ENCODE measurements around the gene RPS3A.
"Not testable (repeated sequence)": the region's sequence is repeated elsewhere in the genome, so short reads cannot be mapped to it uniquely, and the experiment has no call there.

The RPS3A gene

DNA sequence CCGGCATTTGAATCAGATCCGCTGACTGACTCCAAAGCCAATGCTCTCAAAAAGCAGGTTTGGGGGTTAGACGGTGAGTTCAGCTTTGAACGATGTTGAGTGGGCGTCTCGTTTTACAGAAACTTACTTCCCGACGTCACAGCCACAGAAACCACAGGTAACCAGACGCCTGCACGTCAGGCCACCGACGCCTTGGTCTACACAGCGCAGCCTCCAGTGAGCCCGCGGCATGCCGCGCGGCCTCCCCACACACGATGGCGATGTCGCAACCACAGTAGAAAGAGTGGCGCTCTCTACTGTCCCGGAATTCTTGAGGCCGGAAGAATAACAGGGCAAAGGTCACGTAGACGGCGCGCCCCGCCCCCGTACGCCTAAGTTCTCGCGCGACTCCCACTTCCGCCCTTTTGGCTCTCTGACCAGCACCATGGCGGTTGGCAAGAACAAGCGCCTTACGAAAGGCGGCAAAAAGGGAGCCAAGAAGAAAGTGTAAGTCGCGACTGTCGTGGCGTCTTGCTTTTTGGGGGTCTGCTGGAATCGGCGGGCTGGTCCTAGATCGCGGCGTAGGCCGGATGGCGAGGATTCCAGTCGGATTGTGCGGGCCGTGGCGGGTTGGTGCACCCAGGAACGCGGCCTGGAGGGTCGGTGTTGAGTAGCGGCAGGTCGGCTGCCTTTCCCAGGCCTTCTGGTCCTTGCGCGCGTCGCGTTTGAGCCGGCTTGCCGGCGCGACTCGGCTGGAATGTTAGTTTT, at the start of gene RPS3A:
Gene RPS3A (plus strand): TSS at position 400 of the 747 bp plus-strand sequence. CDS start 25 bp downstream, at position 425.
- peak within 1 kb of the TSS; percentile 99 for H3K4me3 Mint-ChIP-seq
- H3K9me3 Mint-ChIP-seq (ENCODE audit: low read depth), result no peaks in the 10 kb centered on the region
- H3K36me3 Mint-ChIP-seq, result peaks cover 23% of the 10 kb centered on the region
- H3K27me3 Mint-ChIP-seq, result no peaks in the 10 kb centered on the region
- H3K4me1 Mint-ChIP-seq (ENCODE audit: low read depth), result peaks cover 42% of the 10 kb centered on the region
- H3K27ac Mint-ChIP-seq, result peak within 1 kb of the TSS; percentile 99

DNA sequence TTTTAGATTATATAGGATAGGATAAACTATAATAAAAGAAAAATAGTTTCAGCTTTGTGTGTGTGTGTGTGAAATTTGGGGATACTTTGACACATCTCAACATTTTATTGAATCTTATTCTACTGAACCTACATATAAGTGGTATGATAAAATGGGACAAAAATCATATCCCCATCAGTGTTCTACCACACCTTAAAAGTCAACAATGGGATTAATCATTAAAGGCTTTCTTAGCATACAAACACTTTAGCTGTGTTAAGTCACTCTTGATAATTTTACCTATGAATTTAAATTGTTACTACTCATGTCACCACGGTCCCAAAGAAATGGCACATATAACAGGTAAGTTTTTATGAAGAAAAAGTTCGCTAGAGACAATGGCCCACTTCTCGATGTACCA, 46.6 kb upstream of the RPS3A start:
- Mint-ChIP-seq H3K9me3 (ENCODE audit: low read depth) (no peaks in the 10 kb centered on the region), H3K27ac (no peak overlapping the region), H3K4me3 (no peak overlapping the region), H3K27me3 (no peaks in the 10 kb centered on the region), H3K4me1 (ENCODE audit: low read depth) (no peaks in the 10 kb centered on the region), H3K36me3 (no peaks in the 10 kb centered on the region)

GRCh38 chr4:151055539-151055938, 43.9 kb upstream of the RPS3A start:
- no peaks in the 10 kb centered on the region for H3K36me3 Mint-ChIP-seq
- H3K27ac Mint-ChIP-seq, result no peak overlapping the region
- H3K4me1 Mint-ChIP-seq (ENCODE audit: low read depth), result no peaks in the 10 kb centered on the region
- no peaks in the 10 kb centered on the region for H3K9me3 Mint-ChIP-seq (ENCODE audit: low read depth)
- no peaks in the 10 kb centered on the region for H3K27me3 Mint-ChIP-seq
- no peak overlapping the region for H3K4me3 Mint-ChIP-seq

DNA sequence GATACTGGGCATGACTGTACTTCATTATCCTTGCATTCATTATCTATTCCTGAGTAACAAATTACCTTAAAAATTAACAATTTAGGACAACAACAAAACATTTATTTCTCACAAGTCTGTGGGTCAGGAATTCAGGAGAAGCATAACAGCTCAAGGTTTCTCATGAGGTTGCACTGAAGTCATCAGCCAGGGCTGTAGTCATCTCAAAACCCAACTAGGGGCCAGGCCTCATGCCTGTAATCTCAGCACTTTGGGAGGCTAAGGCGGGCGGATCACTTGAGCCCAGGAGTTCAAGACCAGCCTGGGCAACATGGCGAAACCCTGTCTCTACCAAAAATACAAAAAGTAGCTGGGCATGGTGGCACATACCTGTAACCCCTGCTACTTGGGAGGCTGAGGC, 36.3 kb upstream of the RPS3A start:
- H3K27me3 Mint-ChIP-seq; H3K9me3 Mint-ChIP-seq (ENCODE audit: low read depth); H3K4me1 Mint-ChIP-seq (ENCODE audit: low read depth); H3K4me3 Mint-ChIP-seq; H3K36me3 Mint-ChIP-seq; H3K27ac Mint-ChIP-seq: not testable (repeated sequence)

- Mint-ChIP-seq H3K27ac (no peak overlapping the region), H3K4me1 (ENCODE audit: low read depth) (no peaks in the 10 kb centered on the region), H3K4me3 (no peak overlapping the region), H3K27me3 (no peaks in the 10 kb centered on the region), H3K36me3 (no peaks in the 10 kb centered on the region), H3K9me3 (ENCODE audit: low read depth) (no peaks in the 10 kb centered on the region)
Observed at GRCh38 chr4:151067316-151067970, 32.0 kb upstream of the RPS3A start.

DNA sequence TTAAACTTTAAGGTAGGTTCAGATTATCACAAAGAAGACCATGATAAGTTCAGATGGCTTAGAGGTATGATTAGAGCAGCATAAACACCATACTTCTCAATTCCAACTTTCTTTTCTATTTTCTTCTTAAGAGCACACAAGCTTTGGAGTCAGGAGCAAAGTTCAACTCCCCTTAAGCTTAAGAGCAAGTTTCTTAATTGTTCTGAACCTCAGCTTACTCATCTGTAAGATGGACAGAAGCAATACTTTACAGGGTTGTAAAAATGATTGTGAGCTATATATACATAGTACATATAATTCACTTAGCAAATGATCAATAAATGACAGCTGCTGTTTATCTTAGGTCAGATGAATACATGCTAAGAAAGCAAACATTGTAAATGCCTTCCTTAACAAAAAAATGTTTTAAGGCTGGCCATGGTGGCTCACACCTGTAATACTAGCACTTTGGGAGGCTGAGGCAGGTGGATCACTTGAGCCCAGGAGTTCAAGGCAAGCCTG, 25.0 kb upstream of the RPS3A start:
- no peak overlapping the region for H3K4me3 Mint-ChIP-seq

GRCh38 chr4:151077978-151078377, 21.4 kb upstream of the RPS3A start:
- H3K4me1 Mint-ChIP-seq (ENCODE audit: low read depth); H3K9me3 Mint-ChIP-seq (ENCODE audit: low read depth); H3K36me3 Mint-ChIP-seq; H3K27ac Mint-ChIP-seq; H3K4me3 Mint-ChIP-seq; H3K27me3 Mint-ChIP-seq: not testable (repeated sequence)

More for the DNA sequence above, 25.0 kb upstream of the RPS3A start:
- Mint-ChIP-seq H3K9me3 (ENCODE audit: low read depth) (no peaks in the 10 kb centered on the region), H3K27me3 (no peaks in the 10 kb centered on the region), H3K4me1 (ENCODE audit: low read depth) (no peaks in the 10 kb centered on the region), H3K36me3 (no peaks in the 10 kb centered on the region), H3K27ac (no peak overlapping the region)

- Mint-ChIP-seq H3K27ac (no peak overlapping the region), H3K9me3 (ENCODE audit: low read depth) (no peaks in the 10 kb centered on the region), H3K4me3 (no peak overlapping the region), H3K36me3 (no peaks in the 10 kb centered on the region), H3K4me1 (ENCODE audit: low read depth) (no peaks in the 10 kb centered on the region), H3K27me3 (no peaks in the 10 kb centered on the region)
Observed at GRCh38 chr4:151087467-151087866, 12.0 kb upstream of the RPS3A start.

DNA sequence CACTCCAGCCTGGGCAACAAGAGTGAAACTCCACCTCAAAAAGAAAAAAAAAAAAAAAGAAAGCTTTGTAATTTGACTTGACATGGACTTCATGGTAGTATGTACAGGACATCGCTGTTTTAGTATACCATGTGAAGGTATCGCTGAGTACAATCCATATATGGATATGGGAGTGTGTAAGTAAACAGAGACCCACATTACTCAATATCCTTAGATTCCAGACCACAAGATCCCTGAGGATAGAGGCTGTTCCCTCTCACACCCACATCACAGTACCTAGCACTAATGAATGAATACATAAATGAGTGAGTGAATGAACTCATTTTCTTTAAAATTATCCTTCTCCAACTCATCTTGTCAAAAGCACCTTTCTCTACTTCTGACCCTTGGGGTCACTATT, 8.4 kb upstream of the RPS3A start:
- Mint-ChIP-seq H3K27me3 (no peaks in the 10 kb centered on the region), H3K4me1 (ENCODE audit: low read depth) (no peaks in the 10 kb centered on the region), H3K36me3 (no peaks in the 10 kb centered on the region), H3K9me3 (ENCODE audit: low read depth) (no peaks in the 10 kb centered on the region), H3K4me3 (no peak overlapping the region), H3K27ac (no peak overlapping the region)

- no peaks in the 10 kb centered on the region for H3K9me3 Mint-ChIP-seq (ENCODE audit: low read depth)
- no peak overlapping the region for H3K27ac Mint-ChIP-seq
- no peak overlapping the region for H3K4me3 Mint-ChIP-seq
- no peaks in the 10 kb centered on the region for H3K27me3 Mint-ChIP-seq
- no peaks in the 10 kb centered on the region for H3K4me1 Mint-ChIP-seq (ENCODE audit: low read depth)
- H3K36me3 Mint-ChIP-seq, result no peaks in the 10 kb centered on the region
Observed at GRCh38 chr4:151092488-151092887, 6.9 kb upstream of the RPS3A start.

GRCh38 chr4:151093203-151093602, 6.2 kb upstream of the RPS3A start:
- no peaks in the 10 kb centered on the region for H3K36me3 Mint-ChIP-seq
- no peaks in the 10 kb centered on the region for H3K27me3 Mint-ChIP-seq
- H3K9me3 Mint-ChIP-seq (ENCODE audit: low read depth), result no peaks in the 10 kb centered on the region
- no peak overlapping the region for H3K27ac Mint-ChIP-seq
- H3K4me1 Mint-ChIP-seq (ENCODE audit: low read depth), result peaks cover 3% of the 10 kb centered on the region
- H3K4me3 Mint-ChIP-seq, result no peak overlapping the region

DNA sequence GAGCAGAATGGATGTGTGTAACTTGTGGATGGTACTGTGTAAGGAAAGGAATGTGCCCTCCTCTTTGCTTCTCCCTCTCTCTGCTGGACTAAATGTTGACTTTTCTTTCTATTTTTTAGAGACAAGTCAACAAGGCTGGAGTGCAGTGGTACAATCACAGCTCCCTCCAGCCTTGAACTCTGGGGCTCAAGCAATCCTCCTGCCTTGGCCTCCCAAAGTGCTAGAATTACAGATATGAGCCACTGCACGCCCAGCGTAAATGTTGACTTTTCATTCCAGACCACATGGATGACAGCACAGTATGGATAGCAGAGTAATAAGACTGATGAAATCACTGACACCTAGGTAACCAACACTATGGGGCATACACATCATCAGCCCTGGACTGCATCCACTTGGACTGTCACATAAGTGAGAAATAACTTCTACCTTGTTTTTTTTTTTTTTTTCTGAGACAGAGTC, 5.1 kb upstream of the RPS3A start:
- Mint-ChIP-seq H3K27me3 (no peaks in the 10 kb centered on the region), H3K4me1 (ENCODE audit: low read depth) (peaks cover 10% of the 10 kb centered on the region), H3K4me3 (no peak overlapping the region), H3K27ac (no peak overlapping the region), H3K36me3 (no peaks in the 10 kb centered on the region), H3K9me3 (ENCODE audit: low read depth) (no peaks in the 10 kb centered on the region)

DNA sequence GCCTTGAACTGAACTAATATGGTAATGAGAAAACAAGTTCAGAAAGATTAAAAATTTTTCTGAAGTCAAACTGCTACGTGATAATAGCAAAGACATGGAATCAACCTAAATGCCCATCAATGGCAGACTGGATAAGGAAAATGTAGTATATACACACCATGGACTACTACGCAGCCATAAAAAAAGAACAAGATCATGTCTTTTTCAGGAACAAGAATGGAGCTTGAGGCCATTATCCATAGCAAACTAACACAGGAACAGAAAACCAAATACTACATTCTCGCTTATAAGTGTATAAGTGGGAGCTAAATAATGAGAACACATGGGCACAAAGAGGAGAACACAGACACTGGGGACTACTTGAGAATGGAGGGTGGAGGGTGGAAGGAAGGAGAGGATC, 4.3 kb upstream of the RPS3A start:
- Mint-ChIP-seq H3K36me3 (peaks cover 3% of the 10 kb centered on the region), H3K4me1 (ENCODE audit: low read depth) (peaks cover 11% of the 10 kb centered on the region), H3K27ac (no peak overlapping the region), H3K27me3 (no peaks in the 10 kb centered on the region), H3K9me3 (ENCODE audit: low read depth) (no peaks in the 10 kb centered on the region), H3K4me3 (no peak overlapping the region)

- no peaks in the 10 kb centered on the region for H3K9me3 Mint-ChIP-seq (ENCODE audit: low read depth)
- H3K27ac Mint-ChIP-seq, result peak overlapping the region; percentile 10
- H3K4me1 Mint-ChIP-seq (ENCODE audit: low read depth), result peaks cover 30% of the 10 kb centered on the region
- H3K36me3 Mint-ChIP-seq, result peaks cover 20% of the 10 kb centered on the region
- no peaks in the 10 kb centered on the region for H3K27me3 Mint-ChIP-seq
- peak overlapping the region; percentile 27 for H3K4me3 Mint-ChIP-seq
Observed at GRCh38 chr4:151097759-151098158, 1.7 kb upstream of the RPS3A start.

- peak overlapping the region; percentile 99 for H3K4me3 Mint-ChIP-seq
- H3K4me1 Mint-ChIP-seq (ENCODE audit: low read depth), result peaks cover 39% of the 10 kb centered on the region
- H3K27ac Mint-ChIP-seq, result peak overlapping the region; percentile 99
- H3K9me3 Mint-ChIP-seq (ENCODE audit: low read depth), result no peaks in the 10 kb centered on the region
- H3K36me3 Mint-ChIP-seq, result peaks cover 22% of the 10 kb centered on the region
- H3K27me3 Mint-ChIP-seq, result no peaks in the 10 kb centered on the region
Observed at GRCh38 chr4:151098979-151099228, 524 bp upstream of the RPS3A start.

DNA sequence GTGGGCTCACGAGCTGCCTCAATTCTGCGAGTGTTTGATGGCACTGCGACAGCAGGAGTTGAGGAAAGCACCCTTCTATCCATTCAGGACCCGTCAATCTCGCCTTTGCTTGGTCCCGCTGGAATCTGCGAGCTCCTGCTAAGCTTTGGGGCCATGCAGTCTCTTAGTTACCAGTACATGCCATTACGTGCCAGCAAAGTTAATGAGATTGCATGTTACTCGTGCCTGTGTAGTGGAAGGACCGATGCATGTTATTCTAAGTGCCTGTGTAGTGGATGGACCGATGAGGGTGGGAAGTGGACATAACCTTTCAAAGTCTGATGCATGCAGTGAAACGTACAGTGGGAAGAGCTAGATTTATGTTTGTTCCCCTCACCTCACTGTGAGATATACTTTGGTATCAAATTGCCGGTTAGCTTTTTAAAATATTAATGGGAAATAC, 569 bp downstream of the RPS3A start:
- H3K27ac Mint-ChIP-seq, result peak overlapping the region; percentile 99
- H3K36me3 Mint-ChIP-seq, result peaks cover 26% of the 10 kb centered on the region
- no peaks in the 10 kb centered on the region for H3K27me3 Mint-ChIP-seq
- H3K4me1 Mint-ChIP-seq (ENCODE audit: low read depth), result peaks cover 45% of the 10 kb centered on the region
- no peaks in the 10 kb centered on the region for H3K9me3 Mint-ChIP-seq (ENCODE audit: low read depth)
- peak overlapping the region; percentile 99 for H3K4me3 Mint-ChIP-seq

Data from activated naive CD8-positive, alpha-beta T cell (primary cell).